ENCODE measurements around the gene DNMT3B.

Gene DNMT3B

GRCh38 chr20:32823737-32824588 is 61.8 kb downstream of the DNMT3B start:
- DNase-seq (ENCODE audit: low spot score) = no peak

- no peak for DNase-seq (ENCODE audit: low spot score)
Measured at GRCh38 chr20:32828029-32828680, 66.0 kb downstream of the DNMT3B start.

GRCh38 chr20:32829311-32830005 is 67.3 kb downstream of the DNMT3B start:
- no peak for DNase-seq (ENCODE audit: low spot score)

- DNase-seq (ENCODE audit: low spot score) = no peak
Measured at GRCh38 chr20:32830437-32830836, 68.3 kb downstream of the DNMT3B start.

- no peak for DNase-seq (ENCODE audit: low spot score)
Measured at GRCh38 chr20:32831982-32832381, 69.8 kb downstream of the DNMT3B start.

- DNase-seq (ENCODE audit: low spot score) = peak; percentile 30
Measured at GRCh38 chr20:32832664-32833063, 70.5 kb downstream of the DNMT3B start.

GRCh38 chr20:32834972-32835371 is 72.8 kb downstream of the DNMT3B start:
- no peak for DNase-seq (ENCODE audit: low spot score)

- no peak for DNase-seq (ENCODE audit: low spot score)
Measured at GRCh38 chr20:32837157-32837556, 75.0 kb downstream of the DNMT3B start.

GRCh38 chr20:32839227-32839981 is 77.2 kb downstream of the DNMT3B start:
- DNase-seq (ENCODE audit: low spot score) = no peak

GRCh38 chr20:32839982-32840285 is 77.7 kb downstream of the DNMT3B start:
- no peak for DNase-seq (ENCODE audit: low spot score)

- no peak for DNase-seq (ENCODE audit: low spot score)
Measured at GRCh38 chr20:32841174-32841573, 79.0 kb downstream of the DNMT3B start.

- DNase-seq (ENCODE audit: low spot score) = no peak
Measured at GRCh38 chr20:32841632-32842031, 79.4 kb downstream of the DNMT3B start.

GRCh38 chr20:32842688-32843524 is 80.7 kb downstream of the DNMT3B start:
- DNase-seq (ENCODE audit: low spot score) = no peak

GRCh38 chr20:32845786-32846185 is 83.6 kb downstream of the DNMT3B start:
- no peak for DNase-seq (ENCODE audit: low spot score)

- DNase-seq (ENCODE audit: low spot score) = no peak
Measured at GRCh38 chr20:32846852-32847251, 84.7 kb downstream of the DNMT3B start.

- no peak for DNase-seq (ENCODE audit: low spot score)
Measured at GRCh38 chr20:32847964-32848363, 85.8 kb downstream of the DNMT3B start.

GRCh38 chr20:32848846-32849245 is 86.7 kb downstream of the DNMT3B start:
- DNase-seq (ENCODE audit: low spot score) = no peak

GRCh38 chr20:32849577-32849976 is 87.4 kb downstream of the DNMT3B start:
- DNase-seq (ENCODE audit: low spot score) = no peak

GRCh38 chr20:32855387-32855786 is 93.2 kb downstream of the DNMT3B start:
- DNase-seq (ENCODE audit: low spot score) = no peak

GRCh38 chr20:32858189-32858588 is 96.0 kb downstream of the DNMT3B start:
- DNase-seq (ENCODE audit: low spot score) = no peak

Data from CD4-positive, alpha-beta T cell treated with Interleukin-6 at 100 ng/mL for 8 hours (primary cell).